Endothelial cell of umbilical vein (primary cell): Measurements from ENCODE around the gene TRPC6. TPM values are rescaled to one million over a fixed set of nuclear protein-coding genes. Genes with fewer than 3 reads are reported as not detected.

Source experiments
- BruUV-seq: library from RNA; stranded (reverse); fragments of 400-500 nt; replicated peaks from 2 replicates; lab custom pipeline; 2021; lab: Mats Ljungman, UMichigan
- CTCF ChIA-PET: fragments of 300-600, 350-600 bp; sonication (Branson Sonifier 250); formaldehyde crosslinking; loops from one replicate; lab custom pipeline; 2021; ENCODE audit warnings: antibody characterized with exemption, inconsistent platforms; lab: Charles Lee
- POLR2A ChIA-PET: fragments of 300-600, 350-600 bp; sonication (Branson Sonifier 250); formaldehyde crosslinking; loops from one replicate; lab custom pipeline; 2021; ENCODE audit warnings: antibody characterized with exemption, inconsistent platforms; lab: Charles Lee
- DNase-seq: peaks from one replicate; pipeline ENCODE4 v3.0.0-alpha.2; 2011; ENCODE audit warnings: low read depth, low spot score
- FAIRE-seq: peaks from 2 replicates; lab custom pipeline; 2011; peaks lifted over from hg19 to GRCh38; lab: Jason Lieb, UNC
- H2AFZ ChIP-seq: 2 replicates; pipeline ENCODE4 v1.6.0; 2012; ENCODE audit warnings: low read depth, low read length, control low read depth, inconsistent platforms
- H3K27ac ChIP-seq: 2 replicates; pipeline ENCODE4 v1.5.1; 2011; ENCODE audit warnings: low read depth, mild to moderate bottlenecking, control low read depth, low read length, moderate library complexity; ENCODE audit not compliant: insufficient read depth
- H3K27me3 ChIP-seq, 2 experiments: 2 replicates each; pipeline versions ENCODE4 v1.6.0 to v1.6.1; 2011; ENCODE audit warnings: low read length in 2 of 2, mixed read lengths in 1 of 2; ENCODE audit not compliant: control insufficient read depth in 2 of 2, insufficient read depth in 2 of 2
- H3K36me3 ChIP-seq, 2 experiments: 2 replicates in 1 of 2; 3 replicates in 1 of 2; pipeline ENCODE4 v1.5.1; 2011; ENCODE audit warnings: low read length in 2 of 2, mild to moderate bottlenecking in 1 of 2, moderate library complexity in 1 of 2; ENCODE audit not compliant: control insufficient read depth in 2 of 2, insufficient read depth in 2 of 2; ENCODE audit errors: extremely low read depth in 1 of 2
- H3K4me1 ChIP-seq: 3 replicates; pipeline ENCODE4 v1.5.1; 2011; ENCODE audit warnings: mild to moderate bottlenecking, low read length; ENCODE audit not compliant: control insufficient read depth, insufficient read depth; ENCODE audit errors: extremely low read depth
- H3K4me2 ChIP-seq: 2 replicates; pipeline ENCODE4 v1.6.1; 2011; ENCODE audit warnings: low read length, control low read depth, mixed read lengths; ENCODE audit not compliant: insufficient read depth
- H3K4me3 ChIP-seq, 3 experiments: fragments of 200-600 bp in 1 of 3; sonication (generic), shearing (Covaris generic) in 1 of 3; replicated peaks in 1 of 3; 2 replicates each; pipeline ENCODE4 v1.5.1; 2011 to 2016; ENCODE audit warnings: control low read depth in 3 of 3, low read length in 3 of 3, mild to moderate bottlenecking in 2 of 3, inconsistent platforms in 1 of 3, low read depth in 1 of 3, moderate library complexity in 1 of 3; ENCODE audit not compliant: insufficient read depth in 1 of 3
- H3K79me2 ChIP-seq: 2 replicates; pipeline ENCODE4 v1.6.0; 2012; ENCODE audit warnings: low read length, inconsistent platforms; ENCODE audit not compliant: control insufficient read depth, insufficient read depth
- H3K9ac ChIP-seq: replicated peaks from 2 replicates; pipeline ENCODE3; 2011; ENCODE audit warnings: low read length, control low read depth; ENCODE audit not compliant: insufficient read depth; ENCODE audit errors: extremely low read depth
- H3K9me1 ChIP-seq: replicated peaks from 3 replicates; pipeline ENCODE4 v1.6.0; 2011; ENCODE audit warnings: mild to moderate bottlenecking, low read length; ENCODE audit not compliant: control insufficient read depth, insufficient read depth; ENCODE audit errors: extremely low read depth
- H3K9me3 ChIP-seq: replicated peaks from 2 replicates; pipeline ENCODE4 v1.5.1; 2012; ENCODE audit warnings: low read length, inconsistent platforms; ENCODE audit not compliant: control insufficient read depth, insufficient read depth
- H4K20me1 ChIP-seq: replicated peaks from 2 replicates; pipeline ENCODE3; 2011; ENCODE audit warnings: mild to moderate bottlenecking, low read length; ENCODE audit not compliant: control insufficient read depth, insufficient read depth; ENCODE audit errors: extremely low read depth
- EZH2 ChIP-seq: IDR thresholded peaks from 2 replicates; pipeline ENCODE4 v1.6.1; 2012; ENCODE audit warnings: borderline replicate concordance, low read depth, mild to moderate bottlenecking, moderate library complexity, low read length, inconsistent platforms; ENCODE audit not compliant: severe bottlenecking
- FOS ChIP-seq: IDR thresholded peaks from 2 replicates; pipeline ENCODE4 v1.6.1; 2011; ENCODE audit warnings: mild to moderate bottlenecking, low read length, moderate library complexity, borderline replicate concordance; ENCODE audit not compliant: insufficient read depth
- GATA2 ChIP-seq: IDR thresholded peaks from 2 replicates; pipeline ENCODE4 v1.7.0; 2011; ENCODE audit warnings: low read depth, mild to moderate bottlenecking, moderate library complexity, mixed read lengths, low read length; ENCODE audit not compliant: insufficient read length, insufficient read depth
- JUN ChIP-seq: IDR thresholded peaks from 2 replicates; pipeline ENCODE4 v1.6.1; 2011; ENCODE audit warnings: borderline replicate concordance, low read depth; ENCODE audit not compliant: insufficient read length, insufficient read depth
- MYC ChIP-seq: IDR thresholded peaks from one replicate; pipeline ENCODE4 v1.6.1; 2011; ENCODE audit warnings: mild to moderate bottlenecking, low read depth, low read length
- POLR2A ChIP-seq: IDR thresholded peaks from 2 replicates; pipeline ENCODE4 v1.6.1; 2012; ENCODE audit warnings: low read depth, mild to moderate bottlenecking, control low read depth, low read length
- POLR2AphosphoS5 ChIP-seq: IDR thresholded peaks from 2 replicates; pipeline ENCODE4 v1.6.1; 2012; ENCODE audit warnings: low read depth, mild to moderate bottlenecking, control low read depth, low read length, moderate library complexity; ENCODE audit not compliant: insufficient read depth
- dilution Hi-C: fragments of 300-500 bp; cut with MboI; formaldehyde crosslinking; loops from one replicate; pipeline ENCODE4 v1.15.0; 2019; ENCODE audit warnings: low sequenced_read_pairs; ENCODE audit not compliant: extremely low pct_ligation_motif_present
- intact Hi-C: fragments of 100-400 bp; cut with micrococcal nuclease; formaldehyde crosslinking; loops from one replicate; pipeline ENCODE4 v1.10.0; 2022
- polyA plus RNA-seq, 4 experiments: library from polyadenylated mRNA; depleted of rRNA in 3 of 4; stranded (reverse) in 3 of 4; unstranded in 1 of 4; fragments of >200 nt; gene quantifications; 2 replicates each; pipeline versions ENCODE4 v1.2.1 to v1.2.3, GENCODE V29; 2011 to 2012; ENCODE audit warnings: missing spikeins in 1 of 4
- total RNA-seq: library from RNA; stranded (reverse); gene quantifications from 2 replicates; pipeline ENCODE4 v1.2.3, GENCODE V29; 2021
- TF ChIP-seq, protein P1 (sequence below), 2 donors: IDR thresholded peaks; 1 replicate in 1 of 2; 2 replicates in 1 of 2; pipeline ENCODE4 v1.5.1; 2011; ENCODE audit warnings: low read length in 2 of 2, mild to moderate bottlenecking in 2 of 2, moderate library complexity in 2 of 2, control low read depth in 1 of 2, inconsistent platforms in 1 of 2, low read depth in 1 of 2; ENCODE audit not compliant: insufficient read depth in 1 of 2; ENCODE audit errors: extremely low read depth in 1 of 2
- TF ChIP-seq, protein P2 (sequence below): IDR thresholded peaks from 2 replicates; pipeline ENCODE4 v1.6.1; 2011; ENCODE audit not compliant: insufficient read depth, insufficient read length

The TRPC6 gene
- total and polyA plus RNA-seq, 2 donors (not counting 3 experiments of a cell fraction or from before 2014, with no cell fraction given), result not detected

DNA sequence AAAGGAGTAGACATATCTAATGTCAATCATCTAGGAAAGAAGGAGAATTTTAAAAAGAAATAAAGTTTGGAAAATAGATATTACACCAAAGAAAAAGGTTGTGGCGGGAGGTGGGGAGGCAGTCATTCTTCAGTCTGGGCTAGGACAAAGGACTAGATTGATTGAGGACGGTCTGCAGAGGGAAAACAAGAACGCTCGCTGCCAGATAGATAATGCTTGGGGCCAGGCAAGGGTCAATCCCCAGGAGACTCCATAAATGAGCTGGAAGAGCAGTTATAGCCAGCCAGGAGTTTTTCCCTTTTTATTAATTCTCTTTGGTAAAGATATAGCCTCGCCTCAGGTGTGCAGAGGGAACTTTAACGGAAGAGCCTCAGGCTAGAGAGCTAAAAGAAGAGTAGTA, 6.3 kb downstream of the TRPC6 start:
- CTCF ChIA-PET, result no interaction called here
- H3K4me3 ChIP-seq, result no peak overlapping the region
- DNase-seq, result no peak
- TF ChIP-seq, protein P1, sequence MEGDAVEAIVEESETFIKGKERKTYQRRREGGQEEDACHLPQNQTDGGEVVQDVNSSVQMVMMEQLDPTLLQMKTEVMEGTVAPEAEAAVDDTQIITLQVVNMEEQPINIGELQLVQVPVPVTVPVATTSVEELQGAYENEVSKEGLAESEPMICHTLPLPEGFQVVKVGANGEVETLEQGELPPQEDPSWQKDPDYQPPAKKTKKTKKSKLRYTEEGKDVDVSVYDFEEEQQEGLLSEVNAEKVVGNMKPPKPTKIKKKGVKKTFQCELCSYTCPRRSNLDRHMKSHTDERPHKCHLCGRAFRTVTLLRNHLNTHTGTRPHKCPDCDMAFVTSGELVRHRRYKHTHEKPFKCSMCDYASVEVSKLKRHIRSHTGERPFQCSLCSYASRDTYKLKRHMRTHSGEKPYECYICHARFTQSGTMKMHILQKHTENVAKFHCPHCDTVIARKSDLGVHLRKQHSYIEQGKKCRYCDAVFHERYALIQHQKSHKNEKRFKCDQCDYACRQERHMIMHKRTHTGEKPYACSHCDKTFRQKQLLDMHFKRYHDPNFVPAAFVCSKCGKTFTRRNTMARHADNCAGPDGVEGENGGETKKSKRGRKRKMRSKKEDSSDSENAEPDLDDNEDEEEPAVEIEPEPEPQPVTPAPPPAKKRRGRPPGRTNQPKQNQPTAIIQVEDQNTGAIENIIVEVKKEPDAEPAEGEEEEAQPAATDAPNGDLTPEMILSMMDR (IDR thresholded peaks at IDR 0.05; ENCODE audit: extremely low read depth in 1 of 2, insufficient read depth in 1 of 2, low read depth in 1 of 2, low read length in 2 of 2), result no peak
- TF ChIP-seq JUN, result no peak
- no peak for TF ChIP-seq POLR2AphosphoS5
- no peak for TF ChIP-seq FOS
- no peak for TF ChIP-seq MYC
- TF ChIP-seq, protein P2, sequence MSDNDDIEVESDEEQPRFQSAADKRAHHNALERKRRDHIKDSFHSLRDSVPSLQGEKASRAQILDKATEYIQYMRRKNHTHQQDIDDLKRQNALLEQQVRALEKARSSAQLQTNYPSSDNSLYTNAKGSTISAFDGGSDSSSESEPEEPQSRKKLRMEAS, result no peak
- TF ChIP-seq GATA2, result no peak
- no peak for TF ChIP-seq EZH2
- TF ChIP-seq POLR2A, result no peak
- H3K4me2 ChIP-seq, result no peak overlapping the region
- no peaks in the 10 kb centered on the region for H3K4me1 ChIP-seq
- FAIRE-seq, result no peak
- no peaks in the 10 kb centered on the region for H3K79me2 ChIP-seq
- no peaks in the 10 kb centered on the region for H3K9me3 ChIP-seq
- no TSS peak for BruUV-seq
- H3K36me3 ChIP-seq, result no peaks in the 10 kb centered on the region
- intact Hi-C loops (no loop called here), dilution Hi-C loops (no loop called here)
- no peak overlapping the region for H3K27ac ChIP-seq
- H3K9ac ChIP-seq, result no peak overlapping the region
- POLR2A ChIA-PET, result no interaction called here
- no peaks in the 10 kb centered on the region for H4K20me1 ChIP-seq
- no peaks in the 10 kb centered on the region for H3K9me1 ChIP-seq
- no peak overlapping the region for H2AFZ ChIP-seq
- peaks cover 3 to 4% of the 10 kb centered on the region in 2 experiments for H3K27me3 ChIP-seq
